Transverse colon (tissue), 3 donors: ENCODE data around the gene RAB24.

Experiments
- EP300 ChIP-seq: sonication (generic); formaldehyde crosslinking; IDR thresholded peaks from one replicate; pipeline ENCODE4 v1.6.1; 2017; ENCODE audit warnings: antibody characterized with exemption, low read depth
- POLR2A ChIP-seq: fragments of 450-650 bp; IDR thresholded peaks from one replicate; pipeline ENCODE4 v1.6.1; 2016; ENCODE audit warnings: antibody characterized with exemption, mild to moderate bottlenecking, moderate library complexity
- POLR2AphosphoS5 ChIP-seq, 3 donors: sonication (generic); formaldehyde crosslinking; IDR thresholded peaks; one replicate each; pipeline ENCODE4 v1.6.1; 2016; ENCODE audit warnings: antibody characterized with exemption in 3 of 3

DNA sequence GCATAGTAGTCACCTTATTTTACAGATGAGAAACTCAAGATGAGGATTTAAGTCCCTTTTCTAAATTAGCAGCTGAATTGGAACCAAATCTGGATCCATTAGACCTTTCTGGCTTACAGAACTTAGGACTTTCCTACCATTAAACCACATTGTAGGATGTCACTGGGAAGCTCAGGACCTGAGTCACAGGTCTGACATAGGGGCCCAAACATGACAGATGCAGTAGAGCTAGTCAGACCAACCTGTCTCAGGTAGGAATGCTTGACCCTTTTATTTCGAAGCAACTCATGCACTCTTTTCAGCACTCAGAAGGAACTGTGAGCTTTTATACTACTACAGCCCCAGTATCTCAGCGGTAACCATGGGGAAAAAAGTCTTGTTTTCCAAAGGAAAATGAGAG is 2.6 kb downstream of the RAB24 start:
- no peak for TF ChIP-seq POLR2A
- TF ChIP-seq POLR2AphosphoS5 (IDR thresholded peaks at IDR 0.05) = no peak
- TF ChIP-seq EP300 = no peak
